Heart left ventricle (tissue), 16 donors: Measurements from ENCODE around the gene WDR5B. TPM values are rescaled to one million over a fixed set of nuclear protein-coding genes. Genes with fewer than 3 reads are reported as not detected.

Experiments used
- ATAC-seq, 4 donors: fragments of 200-7000 bp; cut with Tn5 transposase; one replicate each; pipeline ENCODE4 v1.9.1; 2020 to 2022; ENCODE audit warnings: moderate library complexity in 4 of 4, mild to moderate bottlenecking in 3 of 4, moderate number of reproducible peaks in 1 of 4
- DNase-seq, 5 donors: peaks; one replicate each; pipeline ENCODE4 v3.0.0-alpha.2; 2020
- H3K27ac ChIP-seq, 12 donors: fragments of 200-600 bp; sonication (generic) in 4 of 12; one replicate each; pipeline versions ENCODE4 v1.5.0 to v1.8.0; 2016 to 2022; ENCODE audit warnings: mild to moderate bottlenecking in 2 of 12
- H3K27me3 ChIP-seq, 9 donors: fragments of 200-600 bp; sonication (generic) in 2 of 9; one replicate each; pipeline versions ENCODE4 v1.5.1 to v1.8.0; 2016 to 2022; ENCODE audit warnings: mild to moderate bottlenecking in 3 of 9
- H3K36me3 ChIP-seq, 9 donors: fragments of 200-600 bp; sonication (generic) in 2 of 9; one replicate each; pipeline versions ENCODE4 v1.5.0 to v1.8.0; 2018 to 2022; ENCODE audit warnings: mild to moderate bottlenecking in 2 of 9
- H3K4me1 ChIP-seq, 12 donors: fragments of 200-600 bp; sonication (generic) in 4 of 12; one replicate each; pipeline versions ENCODE4 v1.5.0 to v1.8.0; 2016 to 2022; ENCODE audit warnings: mild to moderate bottlenecking in 3 of 12
- H3K4me3 ChIP-seq, 12 donors: fragments of 200-600 bp; sonication (generic) in 4 of 12; one replicate each; pipeline versions ENCODE4 v1.5.0 to v1.8.0; 2017 to 2022; ENCODE audit warnings: mild to moderate bottlenecking in 9 of 12, moderate library complexity in 4 of 12
- H3K9me3 ChIP-seq, 12 donors: fragments of 200-600 bp; sonication (generic) in 4 of 12; one replicate each; pipeline versions ENCODE4 v1.5.0 to v1.8.0; 2016 to 2022; ENCODE audit warnings: mild to moderate bottlenecking in 1 of 12
- CTCF ChIP-seq, 12 donors: fragments of 200-600 bp; sonication (generic) in 4 of 12; IDR thresholded peaks; one replicate each; pipeline versions ENCODE4 v1.5.0 to v1.8.0; 2018 to 2022; ENCODE audit warnings: antibody characterized with exemption in 12 of 12, mild to moderate bottlenecking in 5 of 12
- POLR2A ChIP-seq, 2 donors: fragments of 450-650 bp; IDR thresholded peaks; one replicate each; pipeline ENCODE4 v1.6.1; 2017; ENCODE audit warnings: antibody characterized with exemption in 2 of 2, mild to moderate bottlenecking in 2 of 2, moderate library complexity in 2 of 2
- WGBS, 4 donors: extraction: QIAGEN DNeasy Blood & Tissue Kit in 2 of 4; methylation state at CpG; one replicate each; pipeline versions ENCODE4 v1.1.5 to v1.1.7; 2013 to 2018; 5-methylcytosine and 5-hydroxymethylcytosine counted together
- intact Hi-C, 10 donors: fragments of 100-400 bp; cut with DNase I; formaldehyde crosslinking; loops; one replicate each; pipeline versions ENCODE4 v1.11.1 to v1.14.2; 2022
- polyA plus RNA-seq, 2 donors: library from polyadenylated mRNA; stranded (reverse); fragments of 200-250 nt; gene quantifications; one replicate each; pipeline ENCODE4 v1.2.3, GENCODE V29; 2013
- total RNA-seq, 9 donors: library from RNA; depleted of rRNA in 2 of 9; stranded (reverse); fragments of >200 nt in 2 of 9; fragmentation: NEBNext Ultra II Directional in 3 of 9; extraction: Animal tissue kit (Norgen Biotek cat#: 25700) in 3 of 9; gene quantifications; one replicate each; pipeline versions ENCODE4 v1.1.0 to v1.2.4, GENCODE V29; 2016 to 2023
- donor health status: ischemic (EF 13 %, LVEDD 7.1; RV severe dilation, severe dysfunction).
- donor health status: healthy with polysubstance abuse.
- donor health status: DM: no; HTN: yes; CAD: no.
- donor health status: DM: no; HTN: no; CAD: no.
- donor health status: ischemic (EF 25% LVEDD 6.9; RV normal size, moderate dysfunction).
- donor health status: ischemic (EF 25% LVEDD 5.7; RV mildly dilated, moderate dysfunction).
- donor health status: healthy.
- donor health status: DM: yes; HTN: yes; CAD: no.
- donor health status: ischemic (EF 35%, LVEDD 5.7; RV mildly dilated, moderate dysfunction).
- donor health status: nonischemic (EF 11% LVEDD 7.7; RV severe dilation, severe dysfunction).
- donor health status: DM: yes; HTN: yes; CAD: no.
- donor health status: PGD.
- donor health status: ischemic (EF 29% LVEDD 5.4; RV normal size, mild dysfunction).
- donor health status: nonischemic (EF 23%, LVEDD 6.1; RV moderate dilation, normal function).

WDR5B gene
- total and polyA plus RNA-seq, 11 donors: 1.3 to 4.9 (median 2.9) TPM

GRCh38 chr3:122421101-122421500 is 5.2 kb upstream of the WDR5B start:
- ATAC-seq: no peak
- Histone ChIP-seq H3K36me3 (peaks cover 0 to 50% (median 37%) of the 10 kb centered on the region in 9 donors), H3K9me3 (no peaks in the 10 kb centered on the region), H3K27ac (no peak overlapping the region), H3K4me1 (peaks cover 0 to 13% (median 8%) of the 10 kb centered on the region in 12 donors), H3K27me3 (no peaks in the 10 kb centered on the region), H3K4me3 (no peak overlapping the region)
- intact Hi-C loops: no loop called here
- DNase-seq: no peak
- WGBS, 4 donors: 90 to 97% (median 94%) methylated on average over 4 of the region's 4 CpGs
- no peak for TF ChIP-seq CTCF (IDR thresholded peaks at IDR 0.05)
- no peak for TF ChIP-seq POLR2A (IDR thresholded peaks at IDR 0.05)

DNA sequence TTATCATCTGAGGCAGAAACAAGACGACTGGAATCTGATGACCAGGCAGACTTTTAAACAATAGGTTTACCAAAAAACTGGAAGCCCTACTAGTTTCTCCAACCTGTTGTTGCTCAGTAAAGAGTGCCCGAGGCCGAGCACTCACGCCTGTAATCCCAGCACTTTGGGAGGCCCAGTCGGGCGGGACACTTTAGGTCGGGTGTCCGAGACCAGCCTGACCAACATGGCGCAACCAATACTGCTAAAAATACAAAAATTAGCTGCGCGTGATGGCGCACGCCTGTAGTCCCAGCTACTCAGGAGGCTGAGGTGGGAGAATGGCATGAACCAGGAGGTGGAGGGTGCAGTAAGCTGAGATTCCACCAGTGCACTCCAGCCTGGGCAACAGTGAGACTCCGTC is 1.1 kb upstream of the WDR5B start:
- H3K36me3 ChIP-seq: peaks cover 0 to 33% (median 12%) of the 10 kb centered on the region in 9 donors
- H3K27me3 ChIP-seq: no peaks in the 10 kb centered on the region
- peak overlapping the region in 11 of 12 donors; percentile 65 to 94 (median 77) for H3K4me3 ChIP-seq
- no peak for DNase-seq
- ATAC-seq: no peak
- H3K27ac ChIP-seq: peak overlapping the region in 8 of 12 donors; percentile 83 to 96 (median 92)
- H3K9me3 ChIP-seq: no peaks in the 10 kb centered on the region
- H3K4me1 ChIP-seq: peaks cover 0 to 35% (median 22%) of the 10 kb centered on the region in 12 donors
- 54 to 62% (median 59%) methylated on average over 14 of the region's 14 CpGs for WGBS, 4 donors
- intact Hi-C loops: loop anchor here in 4 of 10 donors (1.0 to 10.0 kb wide), 4 partner anchors 95 to 268 kb away; partner anchors contain the start of genes KPNA1 (in 3 of the 4) and PARP14 (in 2 of the 4)
- TF ChIP-seq CTCF (IDR thresholded peaks at IDR 0.05): no peak
- TF ChIP-seq POLR2A (IDR thresholded peaks at IDR 0.05): no peak

DNA sequence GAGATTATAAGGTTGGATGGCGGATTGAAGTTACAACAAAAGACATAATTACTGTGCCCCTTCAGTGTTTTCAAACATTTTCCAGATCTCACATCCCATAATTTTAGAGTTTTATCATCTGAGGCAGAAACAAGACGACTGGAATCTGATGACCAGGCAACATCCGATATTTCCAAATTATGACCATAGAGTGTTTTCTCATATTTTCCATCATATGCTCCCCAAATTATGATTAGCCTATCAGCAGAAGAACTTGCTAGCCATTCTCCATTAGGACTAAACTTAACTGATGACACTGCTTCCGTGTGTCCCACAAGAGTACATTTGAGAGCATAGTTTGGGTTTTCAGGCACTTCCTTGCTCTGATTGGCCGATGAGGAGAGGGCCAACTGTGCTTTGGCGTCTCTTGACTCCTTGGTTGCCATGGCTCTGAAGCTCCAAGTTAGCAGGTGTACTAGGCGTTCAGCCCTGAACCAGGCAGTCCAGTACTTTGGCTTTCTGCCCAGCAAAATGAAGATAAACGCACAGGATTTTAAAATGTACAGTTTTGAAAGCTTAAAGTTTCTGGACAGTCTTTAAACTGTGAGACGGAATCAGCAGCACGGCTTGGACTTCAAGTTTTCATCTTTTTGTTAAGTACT is 638 bp downstream of the WDR5B start:
- ATAC-seq: peak in 2 of 4 donors; percentile 4 to 46
- H3K36me3 ChIP-seq: peaks cover 0 to 42% (median 25%) of the 10 kb centered on the region in 9 donors
- WGBS, 4 donors: 22 to 24% (median 24%) methylated on average over 10 of the region's 10 CpGs
- H3K27me3 ChIP-seq: no peaks in the 10 kb centered on the region
- no peak for TF ChIP-seq POLR2A (IDR thresholded peaks at IDR 0.05)
- no peak for TF ChIP-seq CTCF (IDR thresholded peaks at IDR 0.05)
- H3K9me3 ChIP-seq: no peaks in the 10 kb centered on the region
- peak overlapping the region; percentile 65 to 94 (median 78) for H3K4me3 ChIP-seq
- intact Hi-C loops: loop anchor here in 4 of 10 donors (5.0 to 10.0 kb wide), 3 partner anchors 97 to 270 kb away; partner anchors contain the start of genes KPNA1 (in 2 of the 4) and PARP14 (in 2 of the 4)
- peaks cover 0 to 35% (median 22%) of the 10 kb centered on the region in 12 donors for H3K4me1 ChIP-seq
- peak overlapping the region; percentile 82 to 96 (median 90) for H3K27ac ChIP-seq
- DNase-seq: no peak

- Histone ChIP-seq H3K9me3 (no peaks in the 10 kb centered on the region), H3K4me1 (peaks cover 0 to 35% (median 22%) of the 10 kb centered on the region in 12 donors), H3K4me3 (no peak overlapping the region), H3K36me3 (peaks cover 0 to 51% (median 34%) of the 10 kb centered on the region in 9 donors), H3K27ac (no peak overlapping the region), H3K27me3 (no peaks in the 10 kb centered on the region)
- ATAC-seq: no peak
- DNase-seq: no peak
- intact Hi-C loops: loop anchor here in 1 of 10 donors (10.0 kb wide), 1 partner anchor 270 kb away; the partner anchor contains the start of gene PARP14
- WGBS, 4 donors: 84 to 94% (median 93%) methylated on average over 3 of the region's 3 CpGs
- TF ChIP-seq POLR2A (IDR thresholded peaks at IDR 0.05) (no peak), CTCF (IDR thresholded peaks at IDR 0.05) (no peak)
Measured at GRCh38 chr3:122414391-122414790, 1.5 kb downstream of the WDR5B start.
